NB4 (cell line): ENCODE results near the gene CHRNE.

ENCODE experiments used
- DNase-seq: peaks from one replicate; pipeline ENCODE4 v3.0.0; 2010; ENCODE audit warnings: low read depth
- H3K4me3 ChIP-seq: one replicate; pipeline ENCODE4 v1.5.1; 2011; ENCODE audit warnings: mild to moderate bottlenecking, low read depth, low read length, moderate library complexity
- MYC ChIP-seq: IDR thresholded peaks from 2 replicates; pipeline ENCODE4 v1.6.1; 2011; ENCODE audit warnings: low read depth, low read length
- POLR2A ChIP-seq: IDR thresholded peaks from 2 replicates; pipeline ENCODE4 v1.6.1; 2011; ENCODE audit warnings: mild to moderate bottlenecking; ENCODE audit not compliant: insufficient read length; ENCODE audit errors: extremely low read depth
- TF ChIP-seq, protein P1 (sequence below): IDR thresholded peaks from 2 replicates; pipeline ENCODE4 v1.6.1; 2011; ENCODE audit warnings: low read depth, low read length
- TF ChIP-seq, protein P2 (sequence below): IDR thresholded peaks from one replicate; pipeline ENCODE4 v1.5.1; 2012; ENCODE audit warnings: low read depth, low read length

Gene CHRNE

DNA sequence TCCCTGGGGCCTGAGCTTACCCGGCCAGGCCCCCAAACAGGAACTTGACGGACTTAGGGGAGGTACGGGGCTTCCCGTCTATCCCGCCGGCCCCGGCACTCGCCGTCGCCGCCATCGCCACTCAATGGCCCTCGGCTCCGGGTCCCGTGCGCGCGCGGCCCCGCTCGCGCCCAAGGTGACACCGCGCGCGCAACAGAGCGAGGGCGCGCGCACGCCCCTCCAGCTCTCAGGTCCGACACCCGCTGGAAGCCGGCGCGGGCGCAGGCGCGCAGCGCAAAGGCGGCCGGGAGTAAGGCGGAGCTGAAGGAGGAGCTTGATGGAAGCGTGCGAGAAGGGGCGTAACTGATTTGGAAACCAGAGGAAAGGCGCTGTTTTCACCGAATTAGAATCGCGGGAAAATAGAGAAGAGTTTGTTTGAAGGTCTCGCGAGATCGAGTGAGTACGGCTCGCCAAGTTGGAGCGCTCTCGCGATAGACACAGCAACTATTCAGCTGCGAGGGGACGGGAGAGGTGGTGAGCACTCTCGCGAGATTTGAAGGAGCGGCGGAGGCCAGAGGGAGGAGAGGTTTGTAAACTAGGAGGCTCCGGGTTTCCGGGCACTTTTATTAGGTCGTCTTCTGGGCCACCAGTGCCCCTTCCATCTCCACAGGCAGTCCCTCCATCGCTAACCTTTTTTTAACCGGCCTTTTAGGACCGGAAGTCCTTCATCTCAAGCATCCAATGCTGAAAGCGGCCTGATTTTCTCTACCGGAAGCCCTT, 37.1 kb upstream of the CHRNE start, which contains the start of the genes RNF167 and SLC25A11:
Gene RNF167, plus strand, starts transcription at position 473 of the 759 bp plus-strand sequence. CDS start 642 bp downstream, outside the sequence.
Gene SLC25A11, minus strand, starts transcription at position 251 of the 759 bp plus-strand sequence. Its CDS starts 136 bp downstream, at position 115.
- DNase-seq: peak; percentile 98
- peak; percentile 76 for TF ChIP-seq POLR2A
- no peak; the same call in 1 of the 2 replicates for TF ChIP-seq MYC
- TF ChIP-seq, protein P1, sequence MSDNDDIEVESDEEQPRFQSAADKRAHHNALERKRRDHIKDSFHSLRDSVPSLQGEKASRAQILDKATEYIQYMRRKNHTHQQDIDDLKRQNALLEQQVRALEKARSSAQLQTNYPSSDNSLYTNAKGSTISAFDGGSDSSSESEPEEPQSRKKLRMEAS: peak; percentile 4; the same call in 1 of the 2 replicates
- peak within 1 kb of the TSS; percentile 88 for H3K4me3 ChIP-seq

DNA sequence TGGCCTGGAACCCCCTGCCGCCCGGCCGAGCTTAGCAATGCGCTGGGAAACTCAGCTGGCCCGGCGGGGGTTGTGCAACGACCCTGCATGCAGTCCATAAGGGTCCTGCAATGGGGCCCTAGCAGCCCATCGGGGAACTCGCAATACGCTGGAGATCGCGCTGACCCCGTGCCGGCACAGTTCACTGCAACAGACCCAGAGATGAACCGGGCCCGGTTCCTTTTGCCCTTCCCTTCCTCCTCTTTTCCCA, 36.6 kb upstream of the CHRNE start:
- no peak for TF ChIP-seq MYC
- TF ChIP-seq, protein P1: no peak
- TF ChIP-seq POLR2A: no peak
- TF ChIP-seq, protein P2, sequence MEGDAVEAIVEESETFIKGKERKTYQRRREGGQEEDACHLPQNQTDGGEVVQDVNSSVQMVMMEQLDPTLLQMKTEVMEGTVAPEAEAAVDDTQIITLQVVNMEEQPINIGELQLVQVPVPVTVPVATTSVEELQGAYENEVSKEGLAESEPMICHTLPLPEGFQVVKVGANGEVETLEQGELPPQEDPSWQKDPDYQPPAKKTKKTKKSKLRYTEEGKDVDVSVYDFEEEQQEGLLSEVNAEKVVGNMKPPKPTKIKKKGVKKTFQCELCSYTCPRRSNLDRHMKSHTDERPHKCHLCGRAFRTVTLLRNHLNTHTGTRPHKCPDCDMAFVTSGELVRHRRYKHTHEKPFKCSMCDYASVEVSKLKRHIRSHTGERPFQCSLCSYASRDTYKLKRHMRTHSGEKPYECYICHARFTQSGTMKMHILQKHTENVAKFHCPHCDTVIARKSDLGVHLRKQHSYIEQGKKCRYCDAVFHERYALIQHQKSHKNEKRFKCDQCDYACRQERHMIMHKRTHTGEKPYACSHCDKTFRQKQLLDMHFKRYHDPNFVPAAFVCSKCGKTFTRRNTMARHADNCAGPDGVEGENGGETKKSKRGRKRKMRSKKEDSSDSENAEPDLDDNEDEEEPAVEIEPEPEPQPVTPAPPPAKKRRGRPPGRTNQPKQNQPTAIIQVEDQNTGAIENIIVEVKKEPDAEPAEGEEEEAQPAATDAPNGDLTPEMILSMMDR: no peak
- H3K4me3 ChIP-seq: peak overlapping the region; percentile 88
- no peak for DNase-seq

DNA sequence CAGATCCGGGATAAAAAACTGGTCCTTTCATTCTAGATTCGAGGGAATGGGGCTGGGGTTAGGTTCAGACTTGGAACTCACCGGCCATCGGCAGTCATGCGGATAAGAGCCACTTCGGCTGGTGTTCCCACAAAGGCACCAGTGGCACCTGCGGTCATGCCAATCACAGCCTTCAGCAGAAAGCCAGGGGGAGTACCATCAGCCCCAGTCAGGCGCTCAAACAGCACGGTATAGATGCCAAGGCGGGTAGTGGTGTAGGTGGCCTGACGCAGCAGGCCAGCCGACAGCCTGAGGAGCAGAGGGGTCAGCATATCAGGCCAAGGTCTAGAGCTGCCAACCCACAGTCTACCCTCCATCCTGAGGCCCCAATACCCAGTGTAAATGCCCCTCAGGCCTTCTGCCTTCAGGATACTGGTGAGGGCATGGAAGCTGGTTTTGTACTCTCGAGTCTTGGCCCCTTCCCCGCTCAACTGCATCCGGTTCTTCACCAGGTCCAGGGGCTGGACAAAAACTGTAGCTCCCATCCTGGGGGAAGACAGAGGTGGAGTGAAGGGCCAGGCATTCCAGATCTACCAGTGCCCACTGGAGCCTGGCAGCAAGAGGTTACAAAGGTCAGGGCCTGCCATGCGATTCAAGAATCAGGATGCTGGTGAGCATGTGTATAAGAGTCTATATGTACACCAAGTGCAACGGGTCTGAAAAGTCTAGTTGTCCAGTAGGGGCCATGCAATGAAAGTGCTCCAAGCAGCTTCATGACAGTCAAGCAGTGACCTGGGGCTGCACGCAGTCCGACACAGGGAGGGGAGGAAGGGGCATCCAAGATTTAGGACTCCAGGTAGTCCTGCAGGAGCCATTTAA, 36.0 kb upstream of the CHRNE start:
- peak overlapping the region; percentile 88 for H3K4me3 ChIP-seq
- DNase-seq: no peak
- TF ChIP-seq, protein P2: no peak
- TF ChIP-seq, protein P1: no peak
- TF ChIP-seq POLR2A: no peak
- no peak for TF ChIP-seq MYC

DNA sequence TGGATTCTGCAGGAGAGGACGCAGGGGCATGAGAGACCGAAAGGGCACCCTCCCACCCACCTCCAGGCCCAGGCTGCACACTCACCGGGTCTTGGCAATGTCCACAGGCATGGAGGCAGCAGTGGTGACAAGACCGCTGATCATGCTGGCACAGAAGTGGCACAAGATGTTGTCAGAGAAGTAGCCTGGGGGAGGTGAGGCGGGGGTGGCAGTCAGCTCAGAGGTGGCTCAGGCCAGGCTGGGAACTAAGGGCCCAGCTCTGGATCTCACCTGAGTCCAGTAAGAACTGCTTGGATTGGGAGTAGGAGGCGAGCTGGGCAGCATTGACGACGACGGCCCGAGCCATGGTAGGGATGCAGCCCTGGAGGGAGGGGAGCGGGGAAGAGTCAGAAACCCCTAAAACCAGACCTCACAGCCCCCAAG, 35.2 kb upstream of the CHRNE start:
- DNase-seq: no peak
- TF ChIP-seq, protein P2: no peak
- TF ChIP-seq POLR2A: no peak
- TF ChIP-seq, protein P1: no peak
- TF ChIP-seq MYC: no peak
- no peak overlapping the region for H3K4me3 ChIP-seq

DNA sequence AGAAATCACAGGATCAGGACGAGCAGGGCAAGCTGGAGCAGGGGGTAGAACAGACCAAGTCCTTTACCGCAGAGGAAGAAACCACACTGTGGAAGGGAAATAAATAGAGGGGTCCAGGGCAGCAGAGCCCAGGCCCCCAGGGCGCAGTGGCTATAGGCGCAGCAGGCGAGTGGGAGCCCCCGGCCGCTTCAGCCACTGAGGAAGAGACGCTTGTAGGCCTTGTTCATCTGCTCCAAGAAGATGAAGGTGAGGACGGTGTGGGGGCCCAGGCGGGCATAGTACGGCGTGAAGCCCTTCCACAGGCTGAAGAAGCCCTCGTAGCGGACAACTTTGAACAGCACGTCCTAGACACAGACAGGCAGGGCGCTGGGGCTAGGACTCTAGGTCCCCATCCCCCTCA, 34.7 kb upstream of the CHRNE start:
- TF ChIP-seq, protein P1: no peak
- no peak for TF ChIP-seq POLR2A
- TF ChIP-seq, protein P2: no peak
- TF ChIP-seq MYC: no peak
- no peak for DNase-seq
- H3K4me3 ChIP-seq: no peak overlapping the region

DNA sequence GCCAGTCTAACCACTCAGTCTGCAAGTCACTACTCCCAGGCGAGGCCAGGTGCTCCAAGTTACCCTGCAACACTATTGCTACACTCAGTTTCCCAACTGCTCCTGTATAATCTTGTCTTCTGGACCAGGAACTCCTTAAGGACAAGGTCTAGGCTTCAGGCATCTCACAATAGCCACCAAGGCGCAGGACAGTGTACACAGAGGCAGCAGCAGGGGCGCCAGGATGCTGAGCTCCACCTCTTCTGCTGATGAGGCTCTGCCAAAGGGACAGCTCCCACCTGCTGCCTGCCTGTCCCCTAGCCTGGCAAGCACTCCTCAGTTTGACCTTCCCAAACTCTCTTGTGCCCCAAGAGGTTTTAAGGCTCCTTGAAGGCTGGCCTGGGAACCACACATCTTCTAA, 33.5 kb upstream of the CHRNE start:
- TF ChIP-seq MYC: no peak
- no peak for TF ChIP-seq POLR2A
- TF ChIP-seq, protein P1: no peak
- TF ChIP-seq, protein P2: no peak
- H3K4me3 ChIP-seq: no peak overlapping the region

More for the DNA sequence above, 33.5 kb upstream of the CHRNE start:
- DNase-seq: no peak
